Stimulated activated CD8-positive, alpha-beta memory T cell treated with anti-CD3 and anti-CD28 coated beads, Interleukin-2, amount 100 ng/mL, for 48 hours (primary cell): ENCODE measurements around the gene PSMG2.

Source experiments
- DNase-seq, 2 donors: peaks; one replicate each; pipeline ENCODE4 v3.0.0-alpha.2; 2020; ENCODE audit warnings: low read depth in 2 of 2

The PSMG2 gene

DNA sequence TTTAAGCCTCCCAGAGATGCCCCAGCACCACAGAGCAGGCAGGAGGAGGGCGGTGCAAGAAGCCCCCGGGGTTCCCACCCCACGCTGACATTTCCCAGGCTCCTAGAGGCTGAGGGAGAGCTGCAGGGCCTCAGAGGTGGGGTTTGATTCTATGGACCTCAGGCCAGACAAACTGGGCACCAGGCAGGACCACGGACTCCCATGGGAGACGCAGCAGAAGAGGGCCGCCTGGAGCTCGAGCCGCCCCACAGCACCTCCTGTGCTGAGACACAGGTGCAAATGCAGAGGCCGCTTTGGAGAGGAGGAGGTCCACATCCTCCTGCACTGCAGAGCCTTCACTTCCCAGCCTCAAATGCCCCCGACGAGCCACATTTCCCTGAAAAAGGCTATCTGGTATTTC lies 62.7 kb downstream of the PSMG2 start:
- no peak for DNase-seq

DNA sequence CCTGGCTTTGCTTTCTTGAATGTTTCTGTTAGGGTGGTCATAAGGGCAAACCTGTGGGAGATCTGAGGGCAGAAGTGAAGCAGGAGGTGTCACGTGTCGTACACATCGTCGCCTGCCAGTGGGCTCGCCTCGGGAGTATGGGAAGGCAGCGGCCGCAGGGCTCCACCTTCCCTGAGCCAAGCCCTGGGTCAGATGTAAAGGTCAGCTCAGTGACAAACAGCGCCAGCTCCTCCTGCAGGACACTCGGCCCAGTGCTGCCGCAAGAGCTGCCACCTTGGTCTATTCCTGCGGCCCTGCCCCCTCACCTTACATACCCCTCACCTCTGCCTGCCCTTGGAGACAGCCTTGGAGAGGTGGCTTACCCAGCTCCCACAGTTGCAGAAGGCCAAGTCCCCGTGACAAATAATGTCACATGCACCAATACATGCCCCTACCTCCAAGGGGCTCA lies 64.2 kb downstream of the PSMG2 start:
- DNase-seq, result no peak

DNA sequence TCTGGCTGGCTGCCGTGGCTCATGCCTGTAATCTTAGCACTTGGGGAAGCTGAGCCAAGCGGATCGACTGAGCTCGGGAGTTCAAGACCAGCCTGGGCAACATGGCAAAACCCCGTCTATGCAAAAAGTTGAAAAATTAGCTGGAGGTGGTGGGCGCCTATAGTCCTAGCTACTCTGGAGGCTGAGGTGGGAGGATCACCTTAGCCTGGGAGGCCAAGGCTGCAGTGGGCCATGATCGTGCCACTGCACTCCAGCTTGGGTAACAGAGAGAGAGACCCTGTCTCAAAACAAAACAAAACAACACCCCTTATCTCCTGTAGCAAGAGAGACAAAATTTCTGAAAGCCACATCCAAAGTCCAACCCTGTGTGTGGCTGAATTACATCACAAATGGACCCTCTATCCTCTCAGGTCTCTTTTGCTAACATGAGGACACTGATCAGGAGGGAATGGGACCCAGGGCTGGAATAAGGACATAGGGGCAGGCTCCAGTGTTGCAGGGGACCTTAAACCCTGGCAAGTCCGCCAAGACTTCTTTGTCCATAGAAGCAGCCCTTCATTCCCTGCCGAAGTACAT lies 64.8 kb downstream of the PSMG2 start:
- no peak for DNase-seq

DNA sequence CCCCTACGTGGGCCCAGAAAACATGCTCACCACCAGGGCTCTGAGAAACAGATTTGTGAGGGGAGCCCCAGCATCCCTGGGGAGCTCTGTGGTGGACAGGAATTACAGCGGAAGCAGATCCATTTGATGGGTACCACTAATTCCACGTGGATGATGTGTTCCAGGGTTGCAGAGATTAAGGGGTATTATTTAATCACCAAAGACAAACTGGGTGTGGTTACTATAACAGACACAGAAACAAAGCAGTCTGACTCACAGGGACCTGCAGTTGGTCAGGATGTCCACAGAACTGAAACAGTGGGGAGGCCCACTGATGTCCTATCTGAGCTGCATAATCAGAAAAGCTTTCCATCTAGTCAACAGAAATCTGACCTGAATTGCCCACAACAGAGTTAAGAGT lies 65.8 kb downstream of the PSMG2 start:
- DNase-seq, result no peak

DNA sequence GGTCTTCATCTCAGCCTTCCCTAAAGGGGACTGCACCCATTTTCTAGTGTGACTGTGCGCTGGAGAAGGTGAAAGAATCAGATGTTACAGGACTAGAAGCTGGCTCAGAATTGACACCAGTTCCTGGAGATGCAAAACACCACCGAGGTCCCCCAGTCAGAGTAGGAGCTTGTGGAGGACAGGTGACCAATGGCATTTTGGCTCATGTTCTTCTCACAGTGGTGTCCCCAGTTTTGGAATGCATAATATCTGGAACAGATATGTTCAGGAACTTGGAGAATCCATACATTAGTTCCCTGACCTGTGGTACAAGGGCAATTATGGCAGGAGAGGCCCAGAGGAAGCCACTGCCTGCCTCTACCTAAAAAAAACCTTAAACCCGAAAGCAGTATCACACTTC lies 66.3 kb downstream of the PSMG2 start:
- DNase-seq, result no peak

DNA sequence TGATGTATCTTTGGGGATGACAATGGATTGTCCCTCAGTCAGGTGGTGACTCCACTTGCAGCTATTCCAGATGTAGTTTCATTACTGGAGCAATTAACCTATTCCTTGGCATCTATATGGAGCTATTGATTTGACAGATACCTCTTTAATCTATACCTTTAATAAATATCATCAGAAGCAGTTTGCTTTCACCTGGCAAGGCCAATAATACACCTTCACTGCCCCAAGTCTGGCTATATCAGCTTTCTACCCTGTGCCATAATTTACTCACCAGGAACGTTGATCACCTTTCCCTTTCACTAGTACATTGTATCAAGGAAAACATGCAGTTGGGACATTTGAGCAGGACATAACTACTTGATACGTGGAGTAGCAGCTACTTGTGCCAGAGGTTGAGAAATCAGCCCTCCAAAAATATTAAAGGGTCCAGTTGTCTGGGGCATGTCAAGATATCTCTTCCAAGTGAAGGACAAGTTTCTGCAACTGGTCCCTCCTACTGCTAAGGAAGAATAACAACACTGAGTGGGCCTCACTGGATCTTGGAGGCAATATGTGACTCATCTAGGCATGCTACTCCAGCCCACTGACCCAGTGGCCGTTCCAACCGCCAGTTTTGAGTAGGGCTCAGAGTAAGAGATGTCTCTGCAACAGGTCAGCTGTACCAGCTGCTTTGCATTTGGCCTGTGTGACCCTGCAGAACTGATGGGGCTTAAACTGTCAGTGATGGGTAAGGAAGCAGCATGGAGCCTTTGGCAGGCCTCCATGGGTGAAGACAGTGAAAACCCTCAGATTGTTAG lies 67.0 kb downstream of the PSMG2 start:
- no peak for DNase-seq

DNA sequence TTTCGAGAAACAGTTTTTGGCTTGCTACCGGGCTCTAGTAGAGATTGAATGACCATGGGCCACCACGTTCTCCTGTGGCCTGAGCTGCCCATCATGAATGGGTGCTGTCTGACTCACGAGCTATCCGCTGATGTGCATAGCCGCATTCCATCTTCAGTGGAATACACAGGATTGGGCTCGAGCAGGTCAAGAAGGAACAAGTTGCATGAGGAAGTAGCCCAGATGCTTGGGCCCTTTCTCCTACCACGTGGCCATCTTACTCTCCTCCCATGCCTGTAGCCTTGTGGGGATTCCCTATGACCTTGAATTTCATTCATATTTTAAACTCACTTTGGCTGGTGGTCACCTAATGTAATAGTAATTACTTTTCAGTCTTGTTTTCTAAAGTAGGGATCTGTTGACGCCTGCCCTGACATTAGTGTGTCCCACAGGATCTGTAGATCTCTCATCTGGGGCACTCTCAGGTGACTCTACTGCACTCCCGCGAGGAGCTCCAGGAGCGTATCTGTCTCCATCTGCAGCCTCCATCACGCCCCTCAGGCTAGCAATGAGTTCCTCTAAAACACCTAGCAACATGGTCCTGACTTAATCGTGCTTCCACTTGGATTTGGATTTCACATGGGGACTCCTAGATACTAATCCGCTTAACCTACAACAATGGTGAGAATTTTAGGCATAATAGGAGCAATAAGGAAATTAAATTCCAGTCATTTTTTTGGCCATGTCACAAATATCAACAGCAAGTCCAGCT lies 67.8 kb downstream of the PSMG2 start:
- DNase-seq, result no peak

DNA sequence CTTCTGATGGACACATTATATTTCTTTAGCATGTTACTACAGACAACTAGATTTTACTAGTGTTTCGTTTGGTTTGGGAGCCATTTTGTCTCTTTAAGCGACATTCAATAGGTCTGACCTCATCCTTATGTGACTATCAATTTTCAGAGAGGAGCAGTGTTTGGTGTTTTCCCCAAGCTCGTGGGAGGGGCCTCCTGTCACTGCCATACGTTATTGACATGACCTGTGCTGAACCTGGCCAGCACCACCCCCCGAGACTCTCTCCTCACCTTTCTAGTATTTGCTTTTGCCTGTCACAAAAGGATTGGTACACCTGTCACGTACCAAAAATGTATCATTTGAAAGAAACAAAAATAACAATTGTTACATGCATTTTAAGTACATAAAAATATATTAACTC lies 69.3 kb downstream of the PSMG2 start:
- DNase-seq, result no peak

DNA sequence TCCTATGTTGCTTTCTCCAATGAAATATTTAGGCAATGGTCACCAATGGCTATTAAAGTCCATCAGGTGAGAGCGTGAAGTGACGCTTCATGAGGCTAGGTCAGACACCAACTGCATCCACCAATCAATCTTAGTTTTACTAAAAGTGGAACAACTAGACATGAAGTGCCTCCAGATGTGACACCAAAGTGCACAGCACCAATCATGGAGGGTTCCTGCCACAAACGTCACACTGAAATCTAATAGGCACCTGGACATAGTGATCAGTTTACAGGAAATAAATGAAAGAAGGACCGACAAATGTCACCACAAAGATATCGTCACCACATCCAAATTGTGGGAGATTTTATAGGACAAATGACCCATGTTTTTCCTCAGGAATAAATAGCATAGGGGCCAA lies 70.5 kb downstream of the PSMG2 start:
- no peak for DNase-seq

DNA sequence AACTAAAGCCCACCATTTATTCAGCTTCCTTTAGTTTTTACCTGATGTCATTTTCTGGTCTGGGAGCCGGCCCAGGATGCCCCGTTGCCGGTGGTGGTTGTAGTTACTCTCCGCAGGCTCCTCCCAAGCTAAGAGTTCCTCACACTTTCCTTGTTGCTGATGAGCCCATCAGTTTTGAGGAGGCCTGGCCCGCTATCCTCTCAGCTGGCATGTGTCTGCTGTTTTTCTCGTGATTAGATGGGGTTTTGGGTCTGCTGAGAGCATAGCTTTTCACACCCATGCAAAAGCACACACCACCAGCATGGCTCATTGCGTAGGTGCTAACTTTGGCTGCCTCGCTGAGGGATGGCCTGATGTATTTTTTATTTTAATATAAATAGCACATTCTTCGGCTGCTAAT lies 72.1 kb downstream of the PSMG2 start:
- no peak for DNase-seq
